HL-60 (cell line): ENCODE results near the gene IPCEF1.
A peak's percentile ranks its signal among the peaks of the same experiment; 100 is the strongest.

Experiments
- DNase-seq, 2 experiments: peaks; one replicate each; pipeline ENCODE4 v3.0.0-alpha.2; 2010 to 2020; ENCODE audit warnings: low read depth in 1 of 2, low spot score in 1 of 2
- H3K27ac ChIP-seq: fragments of 250-450 bp; sonication (Bioruptor Pico); replicated peaks from 2 replicates; pipeline ENCODE4 v1.5.1; 2020; ENCODE audit warnings: mild to moderate bottlenecking, moderate library complexity
- H3K27me3 ChIP-seq: fragments of 250-450 bp; sonication (Bioruptor Pico); 2 replicates; pipeline ENCODE4 v1.5.1; 2021; ENCODE audit warnings: mild to moderate bottlenecking, moderate library complexity; ENCODE audit not compliant: insufficient read depth, poor library complexity, severe bottlenecking
- H3K4me3 ChIP-seq: replicated peaks from 2 replicates; pipeline ENCODE4 v1.5.1; 2011; ENCODE audit warnings: mild to moderate bottlenecking, control low read depth, low read length; ENCODE audit not compliant: insufficient read depth
- GABPA ChIP-seq: IDR thresholded peaks from 2 replicates; pipeline ENCODE4 v1.6.1; 2012; ENCODE audit warnings: low read depth
- POLR2AphosphoS5 ChIP-seq: IDR thresholded peaks from 2 replicates; pipeline ENCODE4 v1.6.1; 2012; ENCODE audit warnings: low read depth
- SPI1 ChIP-seq: IDR thresholded peaks from 2 replicates; pipeline ENCODE4 v1.6.1; 2012; ENCODE audit warnings: low read depth, mild to moderate bottlenecking, borderline replicate concordance
- TF ChIP-seq, protein P1 (sequence below): IDR thresholded peaks from one replicate; pipeline ENCODE4 v1.5.1; 2011; ENCODE audit warnings: low read length, control low read depth, inconsistent platforms; ENCODE audit not compliant: insufficient read depth
- TF ChIP-seq, protein P2 (sequence below): IDR thresholded peaks from 2 replicates; pipeline ENCODE4 v1.6.1; 2012; ENCODE audit warnings: low read depth; ENCODE audit not compliant: insufficient replicate concordance

Gene IPCEF1

DNA sequence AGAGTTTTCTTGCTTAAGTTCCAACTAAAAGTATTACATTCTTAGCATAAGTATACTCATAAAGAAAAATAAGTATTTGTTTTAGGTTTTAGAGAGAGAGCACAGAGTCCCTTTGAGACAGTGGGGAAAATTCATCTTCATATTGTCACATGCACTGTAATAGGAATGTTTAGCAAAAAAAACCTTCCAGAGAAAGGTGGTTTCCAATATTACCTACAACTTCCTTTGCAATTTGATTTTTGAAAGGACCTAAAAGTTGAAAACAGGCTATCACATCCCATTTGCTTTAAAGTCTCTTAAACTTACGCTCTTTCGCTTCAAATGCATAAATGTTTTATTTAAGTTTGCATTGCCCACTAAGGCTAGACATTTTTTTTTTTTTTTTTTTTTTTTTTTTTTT lies 231.2 kb downstream of the IPCEF1 start:
- DNase-seq: no peak
- peak overlapping the region; percentile 55 for H3K27ac ChIP-seq
- TF ChIP-seq SPI1: no peak
- no peak for TF ChIP-seq POLR2AphosphoS5
- TF ChIP-seq, protein P1, sequence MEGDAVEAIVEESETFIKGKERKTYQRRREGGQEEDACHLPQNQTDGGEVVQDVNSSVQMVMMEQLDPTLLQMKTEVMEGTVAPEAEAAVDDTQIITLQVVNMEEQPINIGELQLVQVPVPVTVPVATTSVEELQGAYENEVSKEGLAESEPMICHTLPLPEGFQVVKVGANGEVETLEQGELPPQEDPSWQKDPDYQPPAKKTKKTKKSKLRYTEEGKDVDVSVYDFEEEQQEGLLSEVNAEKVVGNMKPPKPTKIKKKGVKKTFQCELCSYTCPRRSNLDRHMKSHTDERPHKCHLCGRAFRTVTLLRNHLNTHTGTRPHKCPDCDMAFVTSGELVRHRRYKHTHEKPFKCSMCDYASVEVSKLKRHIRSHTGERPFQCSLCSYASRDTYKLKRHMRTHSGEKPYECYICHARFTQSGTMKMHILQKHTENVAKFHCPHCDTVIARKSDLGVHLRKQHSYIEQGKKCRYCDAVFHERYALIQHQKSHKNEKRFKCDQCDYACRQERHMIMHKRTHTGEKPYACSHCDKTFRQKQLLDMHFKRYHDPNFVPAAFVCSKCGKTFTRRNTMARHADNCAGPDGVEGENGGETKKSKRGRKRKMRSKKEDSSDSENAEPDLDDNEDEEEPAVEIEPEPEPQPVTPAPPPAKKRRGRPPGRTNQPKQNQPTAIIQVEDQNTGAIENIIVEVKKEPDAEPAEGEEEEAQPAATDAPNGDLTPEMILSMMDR: no peak
- TF ChIP-seq GABPA: no peak
- TF ChIP-seq, protein P2, sequence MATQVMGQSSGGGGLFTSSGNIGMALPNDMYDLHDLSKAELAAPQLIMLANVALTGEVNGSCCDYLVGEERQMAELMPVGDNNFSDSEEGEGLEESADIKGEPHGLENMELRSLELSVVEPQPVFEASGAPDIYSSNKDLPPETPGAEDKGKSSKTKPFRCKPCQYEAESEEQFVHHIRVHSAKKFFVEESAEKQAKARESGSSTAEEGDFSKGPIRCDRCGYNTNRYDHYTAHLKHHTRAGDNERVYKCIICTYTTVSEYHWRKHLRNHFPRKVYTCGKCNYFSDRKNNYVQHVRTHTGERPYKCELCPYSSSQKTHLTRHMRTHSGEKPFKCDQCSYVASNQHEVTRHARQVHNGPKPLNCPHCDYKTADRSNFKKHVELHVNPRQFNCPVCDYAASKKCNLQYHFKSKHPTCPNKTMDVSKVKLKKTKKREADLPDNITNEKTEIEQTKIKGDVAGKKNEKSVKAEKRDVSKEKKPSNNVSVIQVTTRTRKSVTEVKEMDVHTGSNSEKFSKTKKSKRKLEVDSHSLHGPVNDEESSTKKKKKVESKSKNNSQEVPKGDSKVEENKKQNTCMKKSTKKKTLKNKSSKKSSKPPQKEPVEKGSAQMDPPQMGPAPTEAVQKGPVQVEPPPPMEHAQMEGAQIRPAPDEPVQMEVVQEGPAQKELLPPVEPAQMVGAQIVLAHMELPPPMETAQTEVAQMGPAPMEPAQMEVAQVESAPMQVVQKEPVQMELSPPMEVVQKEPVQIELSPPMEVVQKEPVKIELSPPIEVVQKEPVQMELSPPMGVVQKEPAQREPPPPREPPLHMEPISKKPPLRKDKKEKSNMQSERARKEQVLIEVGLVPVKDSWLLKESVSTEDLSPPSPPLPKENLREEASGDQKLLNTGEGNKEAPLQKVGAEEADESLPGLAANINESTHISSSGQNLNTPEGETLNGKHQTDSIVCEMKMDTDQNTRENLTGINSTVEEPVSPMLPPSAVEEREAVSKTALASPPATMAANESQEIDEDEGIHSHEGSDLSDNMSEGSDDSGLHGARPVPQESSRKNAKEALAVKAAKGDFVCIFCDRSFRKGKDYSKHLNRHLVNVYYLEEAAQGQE: no peak
- no peaks in the 10 kb centered on the region for H3K27me3 ChIP-seq
- H3K4me3 ChIP-seq: no peak overlapping the region

DNA sequence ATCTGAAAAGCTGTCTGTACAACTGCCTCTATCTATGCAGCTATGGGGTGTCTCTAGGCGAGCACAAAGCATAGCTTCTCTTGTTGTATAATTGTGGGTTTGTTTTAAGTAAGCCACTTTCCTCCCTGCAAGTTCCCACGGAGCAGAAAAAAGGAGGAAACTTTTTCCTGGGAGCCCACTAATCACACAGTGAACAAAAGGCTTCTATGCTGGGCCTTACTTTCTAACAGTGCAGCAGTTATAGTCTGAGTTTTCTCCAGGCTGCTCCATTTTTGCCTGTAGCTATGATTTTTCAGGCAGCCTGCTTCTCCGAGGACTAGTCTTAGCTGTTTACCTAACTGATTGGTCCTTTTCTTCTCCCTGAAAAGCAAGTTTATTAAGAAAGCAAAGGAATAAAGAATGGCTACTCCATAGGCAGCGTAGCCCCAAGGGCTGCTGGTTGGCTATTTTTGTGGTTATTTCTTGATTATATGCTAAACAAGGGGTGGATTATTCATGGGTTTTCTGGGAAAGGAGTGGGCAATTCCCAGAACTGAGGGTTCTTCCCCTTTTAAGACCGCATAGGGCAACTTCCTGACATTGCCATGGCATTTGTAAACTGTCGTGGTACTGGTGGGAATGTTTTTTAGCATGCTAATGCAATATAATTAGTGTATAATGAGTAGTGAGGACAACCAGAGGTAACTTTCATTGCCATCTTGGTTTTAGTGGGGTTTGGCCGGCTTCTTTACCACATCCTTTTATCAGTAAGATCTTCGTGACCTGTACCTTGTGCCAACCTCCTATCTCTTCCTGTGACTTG lies 233.2 kb downstream of the IPCEF1 start:
- Histone ChIP-seq H3K4me3 (no peak overlapping the region), H3K27ac (no peak overlapping the region), H3K27me3 (no peaks in the 10 kb centered on the region)
- no peak for DNase-seq
- TF ChIP-seq, protein P1: no peak
- no peak for TF ChIP-seq POLR2AphosphoS5
- TF ChIP-seq, protein P2: no peak
- TF ChIP-seq SPI1: no peak
- TF ChIP-seq GABPA: no peak

DNA sequence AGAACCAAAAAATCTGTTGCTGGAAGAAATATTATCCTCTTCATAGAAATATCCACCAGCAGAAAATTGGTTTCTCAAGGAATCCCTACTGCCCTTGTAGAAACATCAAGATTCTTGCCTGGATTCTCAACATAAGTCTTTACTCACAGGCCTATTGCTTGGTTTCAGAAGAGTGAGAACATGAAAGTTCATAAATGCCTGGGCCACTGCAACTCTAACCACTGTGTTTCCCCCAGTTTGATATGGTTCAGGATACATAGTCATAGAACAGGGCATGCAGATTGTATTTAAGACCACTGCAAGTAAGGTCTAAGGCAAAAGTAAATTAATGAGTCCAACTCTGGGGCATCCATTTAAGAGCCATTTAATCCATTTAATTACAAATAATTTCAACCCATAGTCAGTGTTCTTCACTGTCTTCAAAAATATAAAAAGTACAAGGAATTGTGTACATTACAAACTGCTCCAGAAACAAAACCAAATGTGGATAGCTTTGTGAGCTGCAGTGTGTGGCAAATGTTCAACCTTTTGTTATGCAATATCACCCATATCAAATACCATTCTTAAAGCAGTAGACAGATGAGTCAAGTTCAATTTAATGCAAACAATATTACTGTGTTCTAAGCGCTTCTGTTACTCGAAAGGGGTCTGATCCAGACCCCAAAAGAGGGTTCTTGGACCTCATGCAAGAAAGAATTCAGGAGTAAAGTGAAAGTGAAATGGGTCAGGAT lies 234.2 kb downstream of the IPCEF1 start:
- no peak for DNase-seq
- Histone ChIP-seq H3K27me3 (no peaks in the 10 kb centered on the region), H3K27ac (no peak overlapping the region), H3K4me3 (no peak overlapping the region)
- TF ChIP-seq GABPA (no peak), POLR2AphosphoS5 (no peak), SPI1 (no peak)
- TF ChIP-seq, protein P1: no peak
- TF ChIP-seq, protein P2: no peak
